Activated gamma-delta T cell (primary cell): ENCODE measurements around the gene HEYL.
A peak's percentile ranks its signal among the peaks of the same experiment; 100 is the strongest.
"Not testable (repeated sequence)": the region's sequence is repeated elsewhere in the genome, so short reads cannot be mapped to it uniquely, and the experiment has no call there.

ENCODE experiments used
- DNase-seq: peaks from one replicate; lab custom pipeline; 2025; lab: John Stamatoyannopoulos, UW

Gene HEYL

GRCh38 chr1:39608921-39609320, 30.5 kb downstream of the HEYL start:
- DNase-seq: no peak

- DNase-seq: not testable (repeated sequence)
Measured at GRCh38 chr1:39603677-39604076, 35.8 kb downstream of the HEYL start.

- DNase-seq: not testable (repeated sequence)
Measured at GRCh38 chr1:39601667-39602255, 37.7 kb downstream of the HEYL start.

DNA sequence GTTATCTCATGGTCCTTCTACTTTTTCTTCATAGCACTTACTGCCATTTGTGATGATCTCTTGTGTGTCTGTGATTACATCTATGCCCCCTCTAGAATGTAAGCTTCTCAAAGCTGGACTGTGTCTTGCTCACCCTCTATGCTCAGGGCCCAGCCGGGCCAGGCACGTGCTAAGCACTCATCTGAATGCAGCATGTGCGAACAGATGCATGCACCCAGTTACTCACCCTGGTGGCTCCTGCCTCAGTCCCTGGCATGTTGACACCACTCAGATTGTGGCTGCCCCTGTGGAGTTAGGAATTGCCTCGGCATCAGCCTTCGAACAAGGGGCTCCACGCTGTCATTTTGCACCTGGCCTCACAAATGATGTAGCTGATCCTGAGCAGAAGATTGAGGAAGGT, 43.3 kb downstream of the HEYL start:
- DNase-seq: no peak

DNA sequence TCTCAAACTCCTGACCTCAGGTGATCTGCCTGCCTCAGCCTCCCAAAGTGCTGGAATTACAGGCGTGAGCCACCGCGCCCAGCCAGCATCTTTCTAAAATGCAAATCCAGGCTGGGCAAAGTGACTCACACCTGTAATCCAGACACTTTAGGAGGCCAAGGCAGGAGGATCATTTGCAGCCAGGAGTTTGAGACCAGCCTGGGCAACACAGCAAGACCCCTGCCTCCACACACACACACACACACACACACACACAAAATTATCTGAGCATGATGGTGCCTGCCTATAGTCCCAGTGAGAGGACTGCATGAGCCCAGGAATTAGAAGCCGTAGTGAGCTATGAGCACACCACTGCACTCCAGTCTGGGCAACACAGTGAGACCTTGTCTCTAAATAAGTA, 46.1 kb downstream of the HEYL start:
- no peak for DNase-seq

- DNase-seq: no peak
Measured at GRCh38 chr1:39592069-39592468, 47.4 kb downstream of the HEYL start.

DNA sequence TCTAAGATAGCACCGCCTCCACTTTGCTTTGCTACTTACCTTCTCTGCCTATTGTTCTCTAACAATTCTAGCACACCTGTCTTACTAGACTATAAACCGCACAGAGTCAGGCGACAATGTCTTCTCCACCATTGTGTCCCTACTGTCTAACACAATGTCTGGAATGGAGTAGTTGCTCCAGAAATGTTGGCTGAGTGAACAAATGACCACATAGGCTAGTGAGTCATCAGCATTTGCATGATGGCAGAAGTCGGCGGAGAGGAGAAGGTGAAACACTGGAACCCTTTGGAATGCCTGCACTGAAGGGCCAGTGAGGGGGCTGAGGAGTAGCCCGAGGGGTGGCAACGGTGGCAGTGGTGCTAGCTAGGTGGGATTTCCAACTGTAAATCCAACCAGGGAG, 48.9 kb downstream of the HEYL start:
- DNase-seq: no peak

GRCh38 chr1:39585933-39586332, 53.5 kb downstream of the HEYL start:
- no peak for DNase-seq

GRCh38 chr1:39576016-39576657, 63.3 kb downstream of the HEYL start:
- DNase-seq: peak; percentile 42

GRCh38 chr1:39575191-39576015, 64.0 kb downstream of the HEYL start:
- peak; percentile 41 for DNase-seq

DNA sequence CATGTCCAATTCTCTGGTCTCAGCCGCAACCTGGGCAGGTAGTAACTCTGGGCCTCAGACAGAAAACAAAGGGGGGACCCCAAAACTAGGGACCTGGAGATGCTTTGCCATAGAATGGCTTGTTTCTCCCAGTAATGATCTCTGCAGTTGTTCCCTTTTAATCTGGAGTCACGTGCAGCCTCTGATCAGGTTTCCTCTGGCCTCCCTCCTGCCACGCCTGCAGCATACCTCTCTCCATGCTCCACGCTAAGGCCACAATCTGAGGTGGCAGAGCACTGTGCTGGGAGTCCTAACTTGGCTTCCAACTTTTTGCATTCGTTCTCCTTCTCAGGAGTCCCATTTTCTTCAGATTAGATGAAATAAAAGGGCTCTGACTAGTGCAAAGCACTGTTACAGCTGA, 64.8 kb downstream of the HEYL start:
- no peak for DNase-seq
